NCI-H146 (cell line): Measurements from ENCODE around the gene SDK2.

Source experiments
- DNase-seq: peaks from one replicate; lab custom pipeline; 2025; lab: John Stamatoyannopoulos, UW

The SDK2 gene

DNA sequence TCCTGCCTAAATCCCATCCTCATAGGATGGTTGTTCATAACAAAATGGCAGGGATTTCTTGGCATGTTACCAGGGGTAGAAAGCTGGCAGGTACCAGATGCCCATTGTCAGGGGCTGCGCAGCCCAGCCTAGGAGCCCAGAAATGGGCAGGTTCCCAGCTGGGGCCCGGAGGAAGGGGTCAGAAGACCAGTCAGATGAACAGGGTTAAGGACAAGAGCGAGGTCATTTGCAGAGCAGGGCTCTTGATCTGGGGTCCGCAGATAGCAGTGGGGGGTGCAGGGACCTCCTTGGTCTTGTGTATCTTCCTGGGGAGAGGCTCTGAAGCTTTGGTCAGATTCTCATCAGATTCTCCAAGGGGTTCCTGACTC, 280.1 kb downstream of the SDK2 start:
- DNase-seq = no peak

DNA sequence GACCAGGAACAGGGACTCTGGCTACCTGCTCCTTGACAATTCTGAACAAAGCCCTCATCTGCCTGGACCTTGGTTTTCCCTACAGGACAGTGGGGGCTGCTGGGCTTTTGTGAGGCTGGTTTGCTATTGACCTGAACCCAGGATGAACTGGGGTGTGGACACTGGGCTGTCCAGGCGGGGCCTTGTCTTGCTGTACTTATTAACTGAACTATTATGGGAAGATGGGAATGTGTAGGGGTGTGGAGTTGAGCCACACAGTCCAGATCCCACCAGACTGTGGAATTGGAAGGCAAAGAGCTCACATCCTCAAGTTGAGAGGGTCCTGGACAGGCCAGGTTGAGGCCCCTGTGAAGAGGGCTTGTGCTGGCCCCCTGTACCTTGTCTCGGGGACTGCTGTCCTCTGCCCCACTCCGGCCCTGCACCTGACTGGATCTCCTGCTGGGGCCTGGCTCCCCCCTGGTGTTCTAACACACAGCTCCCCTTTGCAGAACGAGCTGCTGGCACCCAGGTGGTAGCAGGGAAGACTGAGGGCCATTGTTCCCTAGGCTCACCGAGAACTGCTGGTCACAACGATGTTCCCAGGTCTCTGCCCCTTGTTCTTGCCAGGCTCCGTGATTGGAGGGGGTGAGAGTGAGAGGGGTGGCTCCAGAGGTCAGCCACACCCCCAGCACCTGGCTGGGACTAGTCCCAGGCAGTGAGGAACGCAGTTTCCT, 280.6 kb downstream of the SDK2 start:
- peak; percentile 73 for DNase-seq

GRCh38 chr17:73362697-73363096, 281.5 kb downstream of the SDK2 start:
- no peak for DNase-seq

GRCh38 chr17:73360961-73361761, 283.1 kb downstream of the SDK2 start:
- peak; percentile 19 for DNase-seq

- peak; percentile 78 for DNase-seq
Measured at GRCh38 chr17:73359987-73360410, 284.2 kb downstream of the SDK2 start.

GRCh38 chr17:73359352-73359751, 284.9 kb downstream of the SDK2 start:
- DNase-seq = no peak

DNA sequence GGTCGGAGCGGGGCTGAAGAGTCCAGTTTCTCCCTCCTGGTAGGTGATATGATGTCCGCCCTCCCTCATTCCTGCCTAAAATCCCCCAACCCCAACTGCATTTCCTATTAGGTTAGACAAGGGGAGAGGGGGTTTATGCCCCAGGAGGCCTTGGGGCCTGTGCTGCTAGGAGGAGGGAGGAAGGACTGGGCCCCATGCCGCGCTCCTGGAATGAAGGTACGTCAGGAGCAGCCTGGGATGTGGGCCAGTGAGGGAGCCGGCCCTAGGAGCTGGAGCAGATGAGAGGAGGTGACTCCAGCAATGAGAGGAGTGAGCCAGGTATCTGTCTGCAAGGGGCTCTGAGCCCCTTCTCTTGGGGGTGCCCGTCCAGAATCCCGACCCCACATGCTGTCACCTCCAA, 285.6 kb downstream of the SDK2 start:
- no peak for DNase-seq

- DNase-seq = no peak
Measured at GRCh38 chr17:73357981-73358380, 286.3 kb downstream of the SDK2 start.

GRCh38 chr17:73357318-73357717, 286.9 kb downstream of the SDK2 start:
- DNase-seq = no peak

DNA sequence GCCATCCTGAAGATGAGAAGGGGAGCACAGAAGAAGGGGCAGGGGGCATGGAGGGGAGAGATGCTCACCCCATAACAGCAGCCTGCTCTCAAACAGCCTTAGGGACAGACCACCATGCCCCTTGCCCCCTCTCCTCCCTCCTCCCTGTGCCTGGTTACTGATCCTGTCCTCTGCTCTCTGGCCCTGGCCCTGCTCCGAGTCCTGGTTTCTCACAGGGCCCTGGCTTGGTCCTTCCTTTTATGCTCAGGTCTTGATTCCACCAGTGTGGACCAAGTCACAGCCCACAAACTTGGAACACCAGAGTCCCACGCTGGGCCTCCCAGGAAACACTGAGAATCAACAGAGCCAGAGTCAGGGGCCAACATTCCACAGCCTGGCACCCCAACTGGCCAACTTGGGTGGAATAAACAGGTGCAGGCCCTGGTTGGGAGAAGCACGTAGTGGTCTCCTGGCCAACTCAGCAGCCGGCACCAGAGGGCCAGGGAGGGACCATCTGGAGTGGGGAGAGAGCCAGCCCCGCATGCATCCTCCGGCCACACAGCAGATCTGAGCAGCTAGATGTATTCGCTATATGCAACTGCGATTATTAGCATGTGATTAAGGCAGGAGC, 287.6 kb downstream of the SDK2 start:
- no peak for DNase-seq

DNA sequence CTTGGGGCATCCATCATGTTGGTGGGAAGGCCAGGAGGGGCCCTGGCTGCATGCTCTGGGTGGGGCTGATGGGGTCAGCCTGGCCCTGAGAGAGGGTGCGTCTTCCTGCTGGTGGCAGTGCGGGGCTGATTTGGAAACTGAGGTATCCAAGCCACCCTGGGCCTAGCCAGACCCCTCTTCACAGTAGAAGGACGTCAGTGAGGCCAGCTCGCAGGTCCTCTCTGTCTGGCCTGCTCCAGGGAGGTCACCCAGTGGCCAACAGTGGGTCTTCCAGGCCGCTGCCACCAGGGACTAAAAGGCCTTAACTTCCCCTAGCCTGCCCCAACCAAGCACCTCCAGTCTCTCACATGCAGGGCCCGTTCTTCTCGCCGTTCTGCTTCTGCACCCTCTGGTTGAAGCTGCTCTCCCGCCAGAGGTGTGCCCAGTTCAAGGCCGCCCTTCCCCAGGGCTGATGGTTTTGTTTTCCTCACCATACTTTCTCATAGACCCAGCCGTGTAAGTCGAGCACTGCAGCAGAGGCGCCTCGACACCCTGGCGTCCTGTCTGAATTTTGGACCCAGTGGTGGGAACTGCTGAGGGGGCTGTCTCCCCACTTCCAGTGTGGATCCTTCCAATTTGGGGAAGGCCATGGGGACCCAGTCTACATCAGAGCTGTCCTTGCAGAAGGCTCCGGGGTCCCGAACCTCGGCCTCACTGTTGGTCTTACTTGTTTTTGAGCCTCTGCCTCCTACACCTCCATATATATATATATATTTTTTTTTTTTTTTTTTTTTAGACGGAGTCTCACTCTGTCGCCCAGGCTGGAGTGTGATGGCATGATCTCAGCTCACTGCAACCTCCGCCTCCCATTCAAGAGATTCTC, 289.6 kb downstream of the SDK2 start:
- no peak for DNase-seq

GRCh38 chr17:73352261-73352660, 292.0 kb downstream of the SDK2 start:
- DNase-seq = no peak

DNA sequence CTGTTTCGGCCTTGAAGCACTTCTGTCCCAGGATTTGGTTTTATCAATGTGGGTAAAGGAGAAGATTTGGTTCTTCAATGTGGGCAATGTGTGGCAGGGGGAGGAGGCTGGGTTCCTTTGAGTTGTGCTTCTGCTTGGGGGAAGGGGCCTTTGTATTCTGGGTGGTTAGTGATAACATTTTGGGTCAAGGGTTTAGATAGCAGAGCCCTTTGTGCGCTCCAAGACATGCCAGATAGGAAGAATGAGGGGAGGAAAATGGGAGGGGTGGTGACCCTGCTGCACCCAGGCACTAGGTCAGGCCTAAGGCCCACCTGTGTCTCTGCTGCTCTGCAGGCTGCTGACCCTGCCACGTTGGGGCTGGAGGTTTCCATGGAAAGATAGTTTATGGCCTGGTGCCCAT, 292.5 kb downstream of the SDK2 start:
- DNase-seq = no peak

DNA sequence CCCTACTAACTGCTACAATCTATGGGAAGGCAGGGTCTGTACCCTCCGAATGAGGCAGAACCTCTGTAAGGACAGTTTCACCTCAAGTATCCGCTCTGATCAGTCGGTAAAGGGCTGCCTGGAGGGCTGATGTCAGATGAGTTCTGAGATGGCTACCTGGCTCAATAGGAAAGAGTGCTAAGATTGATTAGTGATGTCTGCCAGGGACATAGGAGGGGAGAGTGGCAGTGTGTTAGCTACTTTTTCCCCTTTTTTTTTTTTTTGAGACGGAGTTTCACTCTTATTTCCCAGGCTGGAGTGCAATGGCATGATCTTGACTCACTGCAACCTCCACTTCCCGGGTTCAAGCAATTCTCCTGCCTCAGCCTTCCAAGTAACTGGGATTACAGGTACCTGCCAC, 293.4 kb downstream of the SDK2 start:
- DNase-seq = no peak

DNA sequence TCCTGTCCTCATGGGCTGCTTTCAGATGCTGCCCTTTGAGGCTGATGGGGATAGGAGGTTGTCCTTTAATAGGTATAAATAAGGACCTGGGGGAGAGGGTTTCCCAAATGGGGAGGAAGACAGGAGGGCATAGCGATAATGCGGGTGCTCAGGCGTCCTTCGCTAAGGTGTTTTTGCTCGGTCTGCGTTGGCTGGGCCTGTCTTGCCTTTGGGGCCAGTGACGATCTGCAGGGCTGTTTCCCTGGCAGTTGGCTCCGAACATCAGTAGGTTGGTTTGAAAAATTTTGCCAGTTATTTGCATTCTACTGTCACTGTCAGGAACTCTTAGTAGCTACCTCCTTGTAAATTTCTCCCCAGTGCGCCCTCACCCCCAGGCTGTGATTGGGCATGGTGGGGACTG, 294.6 kb downstream of the SDK2 start:
- no peak for DNase-seq

GRCh38 chr17:73349138-73349537, 295.1 kb downstream of the SDK2 start:
- no peak for DNase-seq

- no peak for DNase-seq
Measured at GRCh38 chr17:73348829-73349095, 295.5 kb downstream of the SDK2 start.

GRCh38 chr17:73348018-73348828, 296.0 kb downstream of the SDK2 start:
- DNase-seq = no peak

DNA sequence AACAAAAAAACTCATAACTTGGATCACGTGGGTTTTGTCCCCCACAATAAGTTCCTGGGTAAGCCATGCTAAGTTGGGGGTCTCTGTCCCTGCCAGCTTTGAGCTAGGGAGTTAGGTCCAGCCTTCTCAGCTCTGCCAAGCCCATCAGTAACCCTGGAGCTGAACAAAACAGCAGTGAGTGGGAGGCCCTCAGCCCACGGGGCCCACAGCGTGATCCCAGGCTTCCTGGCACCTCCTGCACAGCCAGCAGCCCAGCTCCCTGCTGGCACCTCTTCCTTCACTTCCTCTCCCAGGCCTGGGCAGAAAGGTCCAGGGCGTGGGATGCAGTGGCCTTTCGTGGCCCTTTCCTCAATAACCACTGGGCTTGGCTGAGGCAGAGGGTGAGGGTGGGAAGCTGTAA, 296.9 kb downstream of the SDK2 start:
- DNase-seq = no peak

DNA sequence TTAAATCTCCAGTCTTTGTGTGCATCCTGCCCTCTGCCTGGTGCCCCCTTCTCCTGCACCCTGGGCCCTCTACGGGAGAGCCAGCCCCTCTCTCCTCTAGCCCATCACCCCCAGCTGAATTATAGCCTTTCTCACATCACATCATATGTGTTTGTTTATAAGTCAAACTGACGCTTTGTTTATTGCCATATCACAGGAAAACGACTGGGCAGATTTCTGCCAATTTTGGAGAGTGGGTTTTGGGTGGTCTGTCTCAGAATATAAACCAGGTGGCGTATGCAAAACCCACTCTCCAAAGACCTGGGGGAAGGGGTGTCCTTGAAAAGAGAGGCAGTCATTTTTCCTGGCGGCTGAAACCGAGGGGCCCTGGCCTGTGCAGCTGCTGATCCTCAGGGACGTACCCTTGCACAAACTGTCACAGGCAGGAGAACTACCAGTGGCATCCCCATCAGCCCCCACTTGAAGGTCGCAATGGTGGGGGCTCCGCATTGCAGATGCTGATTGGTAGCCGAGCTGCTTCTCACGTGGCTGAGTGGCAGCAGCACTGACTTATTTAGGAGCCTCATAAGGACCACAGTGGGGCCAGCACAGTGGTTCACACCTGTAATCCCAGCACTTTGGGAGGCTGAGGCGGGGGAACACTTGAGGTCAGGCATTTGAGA, 297.6 kb downstream of the SDK2 start:
- no peak for DNase-seq
